ENCODE measurements around the gene OSBPL8. TPM values are rescaled to one million over a fixed set of nuclear protein-coding genes. Genes with fewer than 3 reads are reported as not detected.

OSBPL8 gene
- total and polyA plus RNA-seq, 2 of the 8 experiments (the other 6 are each of a cell fraction or from before 2014, with no cell fraction given): 10.9 to 81.1 TPM

GRCh38 chr12:76504606-76505005 lies 55.0 kb downstream of the OSBPL8 start (continued):
- TF ChIP-seq CHD7 (IDR thresholded peaks at IDR 0.05; ENCODE audit: insufficient replicate concordance, low read length) (no peak), TBP (IDR thresholded peaks at IDR 0.05; ENCODE audit: low read depth, low read length) (no peak), RFX5 (IDR thresholded peaks at IDR 0.05; ENCODE audit: borderline replicate concordance, low read depth, low read length) (no peak), POLR2A (IDR thresholded peaks at IDR 0.05; ENCODE audit: control extremely low read depth in 1 of 2, low read depth in 2 of 2, low read length in 2 of 2) (no peak), NRF1 (IDR thresholded peaks at IDR 0.05; ENCODE audit: low read depth, low read length) (no peak), MAX (IDR thresholded peaks at IDR 0.05) (no peak)

Data from H1 (cell line).